ENCODE measurements around the gene CMTM1.

GRCh38 chr16:66588981-66589713, 22.9 kb downstream of the CMTM1 start:
- no peak for TF ChIP-seq POLR2A (IDR thresholded peaks at IDR 0.05)
- peak in 6 of 7 experiments; percentile 14 to 60 (median 41) for TF ChIP-seq CTCF (IDR thresholded peaks at IDR 0.05)
